Hematopoietic multipotent progenitor cell treated with erythropoietin and hydrocortisone succinate and interleukin-3 and kit ligand, for 6 days (in vitro differentiated cells): Measurements from ENCODE around the gene PPFIBP2.

Experiments used
- DNase-seq: peaks from one replicate; pipeline ENCODE4 v3.0.0-alpha.2; 2015

PPFIBP2 gene

DNA sequence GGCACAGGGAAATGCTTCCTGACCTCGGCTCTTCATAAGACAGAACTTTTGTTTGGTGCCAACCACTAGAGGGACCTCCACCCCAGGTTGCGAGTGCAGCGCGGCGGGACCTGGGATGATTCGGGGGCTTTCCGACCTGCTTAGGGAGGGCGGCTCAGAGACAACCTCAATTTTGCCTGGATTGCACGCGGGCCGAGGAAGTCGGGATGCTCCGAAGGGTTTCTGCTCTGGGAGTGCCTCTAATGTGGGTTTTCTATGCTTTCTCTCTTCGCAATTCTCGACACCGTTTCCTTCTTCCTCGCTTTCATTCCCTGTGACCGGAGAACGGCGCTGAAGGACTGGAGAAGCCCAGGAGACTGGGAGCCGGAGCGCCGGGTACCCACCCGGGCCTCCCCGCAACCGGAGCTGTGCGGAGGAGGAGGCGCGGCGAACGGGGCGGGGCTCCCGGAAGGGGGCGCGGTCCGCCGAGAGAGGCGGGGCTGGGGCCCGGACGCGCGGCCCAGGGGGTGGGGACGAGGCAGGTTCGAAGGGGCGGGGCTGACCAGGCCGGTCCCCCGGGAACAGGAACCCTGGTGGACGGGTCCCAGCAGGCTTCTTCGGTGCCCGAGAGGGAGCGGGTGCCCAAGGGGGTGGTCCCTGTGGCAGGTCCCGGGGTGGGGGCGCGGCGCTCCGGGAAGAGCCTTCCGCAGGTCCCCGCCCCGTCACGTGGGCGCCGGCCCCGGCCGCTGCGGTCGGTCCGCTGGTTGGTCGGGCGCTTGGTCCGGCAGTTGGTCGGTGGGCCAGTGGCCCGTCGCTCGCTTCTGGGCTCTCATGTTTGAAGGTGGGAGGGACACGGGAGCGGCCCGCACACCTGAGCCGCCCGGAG is at the start of gene PPFIBP2:
PPFIBP2 (plus strand) TSS at position 766 of the 865 bp plus-strand sequence. CDS start 35,477 bp downstream, outside the sequence.
- peak; percentile 79 for DNase-seq

DNA sequence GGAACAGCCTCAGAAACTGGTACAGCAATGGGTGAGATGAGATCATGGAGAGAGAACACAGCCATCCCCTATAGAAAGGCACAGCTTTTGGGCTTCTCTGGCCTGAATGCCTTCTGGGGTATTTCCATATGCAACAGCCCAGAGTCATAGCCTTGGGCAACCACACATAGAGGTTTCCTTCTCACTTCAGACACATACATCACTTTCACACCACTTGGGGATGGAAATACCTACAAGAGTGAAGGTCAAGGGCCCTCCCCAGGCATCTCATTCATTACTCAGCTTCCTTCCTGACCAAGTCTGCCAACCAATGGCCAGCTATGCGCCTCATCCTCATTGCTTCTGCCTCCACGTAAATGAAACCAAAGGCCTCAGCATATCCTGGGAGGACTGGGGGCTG is 46.1 kb upstream of the PPFIBP2 start:
- no peak for DNase-seq

DNA sequence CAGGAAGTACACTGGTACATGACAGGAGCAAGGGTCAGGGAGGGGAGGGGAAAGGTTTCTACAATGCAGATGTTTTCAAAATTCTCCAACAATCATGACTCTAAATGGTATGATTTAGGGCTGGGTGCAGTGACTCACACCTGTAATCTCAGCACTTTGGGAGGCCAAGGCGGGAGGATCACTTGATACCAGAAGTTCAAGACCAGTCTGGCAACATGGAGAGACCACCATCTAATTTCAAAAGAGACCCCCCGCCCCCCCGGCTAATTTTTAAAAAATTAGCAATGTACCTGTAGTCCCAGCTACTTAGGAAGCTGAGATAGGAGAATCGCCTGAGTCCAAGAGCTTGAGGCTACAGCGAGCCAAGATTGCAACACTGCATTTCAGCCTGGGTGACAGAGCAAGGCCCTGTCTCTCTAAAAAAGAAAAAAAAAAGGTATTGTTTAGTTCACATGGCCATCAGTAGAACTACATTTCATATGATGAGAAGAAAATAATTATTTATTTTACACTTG is 44.4 kb upstream of the PPFIBP2 start:
- no peak for DNase-seq

DNA sequence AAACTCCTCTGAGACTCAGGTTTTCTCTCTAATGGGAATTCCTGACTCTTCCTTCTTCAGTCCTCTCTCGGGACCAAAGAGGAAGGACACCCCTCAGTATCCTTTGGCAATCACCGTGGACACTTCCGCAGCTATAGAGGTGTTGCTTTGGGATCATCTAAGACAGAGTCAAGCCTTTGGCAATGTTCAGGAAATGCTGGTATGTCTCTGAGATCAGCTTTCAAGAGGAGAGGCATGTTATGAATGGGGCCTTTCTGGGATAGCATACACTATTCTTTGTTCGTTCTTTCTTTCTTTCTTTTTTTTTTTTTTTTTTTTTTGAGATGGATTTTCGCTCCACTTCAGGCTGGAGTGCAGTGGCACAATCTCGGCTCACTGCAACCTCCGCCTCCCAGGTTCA is 42.7 kb upstream of the PPFIBP2 start:
- DNase-seq = no peak

DNA sequence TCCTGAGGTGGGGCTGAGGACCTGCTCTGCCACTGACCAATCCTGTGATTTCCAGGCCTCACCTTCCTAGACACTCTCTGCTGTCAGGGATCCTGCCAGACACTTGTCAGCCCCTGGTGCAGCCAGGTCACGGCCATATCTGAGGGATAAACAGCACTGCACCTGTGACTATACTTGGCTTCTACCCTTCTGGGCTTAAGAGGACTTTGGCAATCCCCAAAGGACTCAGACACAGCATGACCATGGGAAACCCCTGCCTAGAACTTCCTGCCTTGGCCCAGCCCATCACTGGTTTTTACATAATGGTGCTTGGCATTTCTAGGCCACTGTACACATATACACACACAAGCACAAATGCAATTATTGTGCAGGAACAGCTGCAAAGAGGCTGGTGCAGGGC is 40.1 kb upstream of the PPFIBP2 start:
- no peak for DNase-seq

DNA sequence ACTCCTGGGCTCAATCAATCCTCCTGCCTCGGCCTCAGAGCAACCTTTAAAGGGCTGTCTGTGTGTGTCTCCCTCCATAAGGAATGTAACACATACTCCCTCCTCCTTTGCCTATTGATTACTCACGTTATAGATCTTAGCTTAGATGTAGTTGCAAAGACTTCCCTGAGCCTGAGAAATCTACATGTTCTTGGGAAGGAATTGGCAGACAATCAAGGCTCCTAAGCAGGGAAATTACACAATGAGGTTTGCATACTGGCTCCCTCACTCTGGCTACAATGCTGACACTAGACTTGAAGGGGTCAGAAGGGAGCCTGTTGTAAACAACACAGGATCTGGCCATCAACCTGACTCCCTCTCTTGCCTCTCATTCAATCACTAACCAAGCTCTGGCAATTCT is 33.7 kb upstream of the PPFIBP2 start:
- DNase-seq = no peak

DNA sequence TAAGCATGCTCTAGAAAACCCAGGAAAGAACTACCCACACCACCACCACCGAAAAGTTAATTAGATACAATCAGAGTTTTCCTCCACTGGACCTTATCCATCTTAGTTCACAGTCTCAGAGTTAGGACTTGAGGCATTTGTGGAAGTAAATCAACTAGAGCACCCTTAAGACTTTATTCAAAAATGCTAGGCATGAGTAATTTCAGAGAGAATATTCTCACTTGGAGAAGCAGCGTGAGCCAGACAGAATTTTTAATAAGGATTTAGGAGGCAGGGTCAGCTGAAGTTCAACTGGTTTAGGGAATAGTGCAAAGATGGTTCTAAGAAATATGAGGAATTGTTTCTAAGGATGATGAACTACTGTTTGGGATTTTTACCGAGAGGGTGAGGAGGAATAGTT is 29.7 kb upstream of the PPFIBP2 start:
- no peak for DNase-seq

DNA sequence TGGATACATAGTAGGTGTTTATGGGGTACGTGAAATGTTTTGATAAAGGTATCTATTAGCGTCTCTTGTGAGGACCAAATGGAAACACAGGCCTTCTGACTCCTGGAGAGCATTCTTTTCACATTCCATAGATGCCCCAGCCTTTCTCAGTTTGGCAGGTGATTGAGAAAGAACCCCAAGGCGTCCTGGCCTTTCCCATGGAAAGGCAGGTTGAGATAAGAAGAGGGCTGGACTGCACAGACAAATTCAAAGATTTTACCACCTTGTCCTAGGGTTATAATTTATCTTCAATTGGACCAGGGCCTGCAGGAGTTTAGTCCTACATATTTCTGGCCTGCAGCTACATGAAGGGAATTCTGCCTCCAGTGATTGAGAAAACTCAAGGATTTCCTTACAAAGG is 29.2 kb upstream of the PPFIBP2 start:
- DNase-seq = no peak

DNA sequence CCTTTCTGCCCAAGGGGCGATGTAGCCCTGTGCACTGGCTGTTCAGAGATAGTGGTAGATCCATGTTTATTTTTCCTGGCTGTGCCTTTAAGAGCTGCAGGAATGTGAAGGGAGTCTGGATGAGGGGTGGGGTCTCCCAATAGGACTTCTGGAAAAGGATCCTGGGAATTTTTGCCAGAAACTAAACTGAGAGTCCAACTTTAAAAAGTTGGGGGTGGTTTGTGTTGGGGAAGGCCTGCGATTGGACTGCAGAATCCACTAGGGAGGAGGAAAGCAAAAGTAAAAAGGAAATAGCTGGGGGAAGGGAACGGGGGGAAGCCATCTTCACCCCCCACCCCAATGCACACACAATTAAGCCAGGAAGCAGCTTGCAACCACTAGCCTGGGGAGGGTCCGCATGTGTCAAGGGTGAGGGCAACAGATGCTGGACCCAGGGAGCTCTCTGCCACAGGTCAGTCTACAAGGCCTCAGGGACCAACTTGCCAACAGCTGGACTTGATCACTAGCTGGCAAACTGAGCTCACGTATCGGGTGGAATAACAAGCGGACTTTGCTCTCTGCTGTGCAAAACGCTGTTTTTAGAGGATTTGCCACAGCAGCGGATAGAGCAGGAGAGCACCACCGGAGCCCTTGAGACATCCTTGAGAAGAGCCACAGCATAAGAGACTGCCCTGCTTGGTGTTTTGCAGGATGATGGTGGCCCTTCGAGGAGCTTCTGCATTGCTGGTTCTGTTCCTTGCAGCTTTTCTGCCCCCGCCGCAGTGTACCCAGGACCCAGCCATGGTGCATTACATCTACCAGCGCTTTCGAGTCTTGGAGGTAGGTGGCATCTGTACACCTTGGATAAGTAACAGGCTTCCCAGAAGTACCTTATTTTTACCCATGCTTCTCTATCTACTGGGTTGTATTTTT is 28.4 kb upstream of the PPFIBP2 start, which contains the start of gene OLFML1:
OLFML1 (plus strand) TSS at position 321 of the 912 bp plus-strand sequence; CDS start at position 691, 370 bp downstream.
- no peak for DNase-seq

DNA sequence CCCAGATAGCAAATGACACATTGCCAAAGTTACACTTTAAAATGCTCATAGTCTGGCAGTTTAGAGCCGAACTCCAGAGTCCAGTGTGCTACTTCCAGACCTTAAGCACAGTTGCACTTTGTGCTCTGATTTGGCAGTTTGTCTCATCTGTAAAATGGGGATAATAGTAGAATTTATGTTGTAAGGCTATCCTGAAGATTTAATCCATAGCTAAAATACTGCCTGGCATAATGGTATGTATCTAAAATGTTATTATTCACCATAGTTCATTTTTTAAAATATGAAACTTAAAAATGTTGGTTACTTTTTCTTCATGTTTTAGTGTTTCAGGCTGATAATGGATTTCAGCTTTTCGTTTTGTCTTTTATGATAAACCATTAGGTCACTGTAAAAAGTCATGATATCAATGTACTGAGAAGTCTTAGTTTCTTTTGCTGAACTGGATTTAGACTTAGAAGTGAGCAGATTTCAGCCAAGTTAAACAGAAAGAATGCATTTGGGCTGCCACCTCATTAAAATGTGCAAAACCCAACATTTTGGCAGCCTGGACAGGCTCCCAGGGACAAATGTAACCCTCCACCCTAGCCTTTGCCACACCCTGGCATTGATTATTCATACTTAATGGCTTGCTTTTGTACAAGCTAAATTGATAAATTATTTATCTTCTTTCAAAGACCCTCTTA is 27.6 kb upstream of the PPFIBP2 start:
- DNase-seq = no peak

DNA sequence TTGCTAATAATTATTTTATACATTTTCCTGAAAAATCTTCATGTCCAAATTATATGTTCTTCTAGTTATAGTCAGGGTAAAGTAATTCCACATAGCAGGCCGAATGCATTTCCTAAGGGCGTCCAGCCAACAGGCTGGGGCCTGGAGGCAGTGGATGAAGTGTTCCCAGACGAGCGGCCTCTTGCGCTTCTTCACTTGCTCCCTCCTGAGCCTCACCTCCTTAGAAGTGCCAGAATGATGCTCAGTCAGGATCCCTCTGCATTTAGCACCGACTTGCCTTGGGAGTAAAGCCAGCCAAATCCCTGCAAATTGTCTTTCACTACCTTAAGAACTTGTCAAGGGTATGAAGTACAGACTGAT is 27.0 kb upstream of the PPFIBP2 start:
- no peak for DNase-seq

DNA sequence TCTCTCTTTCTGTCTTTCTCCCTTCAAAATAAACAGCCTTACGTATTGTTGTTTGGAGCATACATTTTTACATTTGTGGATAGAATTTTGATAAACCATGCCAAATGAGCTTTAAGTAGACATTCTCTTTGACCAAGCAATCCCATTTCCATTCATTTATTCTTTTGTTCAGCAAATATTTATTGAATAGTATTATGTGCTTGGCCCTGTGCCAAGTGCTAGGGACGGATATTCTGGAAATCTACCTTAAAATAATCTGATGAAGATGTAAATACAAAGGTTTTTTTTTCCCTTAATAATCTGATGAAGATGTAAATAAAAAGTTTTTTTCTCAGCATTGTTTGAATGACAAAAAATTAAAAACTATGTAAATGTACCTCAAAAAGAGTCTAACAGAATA is 26.4 kb upstream of the PPFIBP2 start:
- DNase-seq = no peak

DNA sequence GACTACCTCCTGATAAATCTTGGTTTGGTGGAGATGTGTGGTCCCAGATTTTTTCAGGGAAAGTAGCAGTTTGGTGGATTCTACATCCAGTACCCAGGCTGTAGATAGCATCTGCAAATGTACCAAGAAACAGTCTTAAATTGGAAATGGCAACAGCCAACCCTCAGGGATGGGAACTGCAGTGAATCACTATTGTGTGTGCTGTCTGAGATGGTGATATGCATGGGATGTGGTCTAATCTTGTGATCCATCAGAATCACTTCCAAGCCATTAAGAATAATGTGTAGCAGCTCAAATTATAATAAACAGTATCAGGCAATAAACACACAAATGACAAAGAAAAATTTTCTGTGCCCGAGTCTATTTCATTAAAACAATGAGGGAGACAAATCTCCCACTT is 25.1 kb upstream of the PPFIBP2 start:
- no peak for DNase-seq

DNA sequence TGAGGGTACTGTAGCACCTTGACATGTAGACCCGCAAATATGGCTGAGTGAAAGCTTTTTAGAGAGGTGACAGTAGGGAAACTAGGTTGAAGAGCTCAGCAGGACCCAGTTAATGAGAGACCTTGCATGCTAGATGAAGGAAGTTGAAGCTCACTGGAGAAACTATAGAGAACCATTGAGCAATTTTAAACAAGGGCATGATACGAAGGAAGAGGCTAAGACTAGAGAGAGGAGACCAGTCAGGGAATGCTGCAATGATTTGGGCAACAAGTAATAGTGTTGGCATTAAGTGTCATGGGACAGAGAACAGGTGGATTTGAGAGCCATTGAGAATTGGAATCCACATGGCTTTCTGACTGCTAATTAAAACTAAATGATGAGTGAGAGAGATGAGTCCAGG is 24.4 kb upstream of the PPFIBP2 start:
- no peak for DNase-seq

DNA sequence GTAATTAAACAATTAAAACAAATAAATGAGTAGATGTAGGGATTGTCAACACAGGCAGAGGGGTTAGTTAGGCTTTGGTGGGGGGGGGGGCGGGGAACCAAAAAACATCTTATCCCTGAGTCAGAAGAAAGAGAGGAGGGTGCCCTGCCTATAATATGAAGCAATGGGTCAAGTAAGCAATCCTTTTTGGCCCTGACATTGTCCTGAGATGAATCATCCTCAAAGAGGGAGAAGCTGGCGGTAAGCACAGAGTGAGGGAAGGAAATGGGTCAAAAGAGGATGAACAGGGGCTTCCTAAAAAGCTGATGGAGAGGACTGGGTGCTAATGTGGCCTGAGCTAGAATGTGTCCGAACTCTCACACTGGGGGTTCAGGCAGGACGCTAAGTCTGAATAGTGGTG is 23.7 kb upstream of the PPFIBP2 start:
- DNase-seq = no peak

DNA sequence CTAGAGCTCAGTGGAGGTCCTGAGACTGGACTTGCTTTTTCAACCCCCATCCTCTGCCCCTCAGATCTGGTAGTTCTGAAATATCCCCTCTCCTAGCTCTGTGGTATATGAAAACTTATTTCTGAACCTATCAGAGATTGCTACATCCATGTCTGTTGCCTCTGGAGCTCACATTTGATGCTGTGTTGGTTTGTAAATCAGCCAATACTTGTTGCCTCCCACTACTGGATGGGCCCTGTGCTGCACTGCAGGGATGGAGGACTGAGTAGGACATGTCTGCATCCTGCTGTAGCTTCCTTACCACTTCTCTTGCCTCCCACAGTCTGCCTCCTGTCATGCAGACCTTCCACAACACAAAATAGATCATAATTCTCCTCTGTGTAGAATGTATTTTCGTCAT is 23.3 kb upstream of the PPFIBP2 start:
- DNase-seq = no peak

DNA sequence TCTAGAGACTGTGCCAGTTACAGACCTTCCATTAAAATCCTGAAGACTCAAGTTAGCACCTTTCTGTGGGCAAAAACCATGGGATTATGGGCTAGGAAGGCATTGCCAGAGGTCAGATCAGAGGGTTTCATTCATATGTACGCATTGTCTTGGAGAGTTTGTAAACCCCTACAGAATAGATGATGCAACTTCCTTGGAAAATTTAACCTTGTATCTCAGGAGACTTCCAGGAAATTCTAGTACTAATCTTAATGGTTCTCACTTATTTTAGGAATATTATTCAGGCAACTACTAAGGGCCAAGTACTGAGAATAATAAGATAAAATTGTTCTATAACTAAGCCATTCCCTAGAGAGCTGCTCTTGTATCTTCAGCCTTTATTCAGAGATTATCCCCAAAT is 21.5 kb upstream of the PPFIBP2 start:
- no peak for DNase-seq

DNA sequence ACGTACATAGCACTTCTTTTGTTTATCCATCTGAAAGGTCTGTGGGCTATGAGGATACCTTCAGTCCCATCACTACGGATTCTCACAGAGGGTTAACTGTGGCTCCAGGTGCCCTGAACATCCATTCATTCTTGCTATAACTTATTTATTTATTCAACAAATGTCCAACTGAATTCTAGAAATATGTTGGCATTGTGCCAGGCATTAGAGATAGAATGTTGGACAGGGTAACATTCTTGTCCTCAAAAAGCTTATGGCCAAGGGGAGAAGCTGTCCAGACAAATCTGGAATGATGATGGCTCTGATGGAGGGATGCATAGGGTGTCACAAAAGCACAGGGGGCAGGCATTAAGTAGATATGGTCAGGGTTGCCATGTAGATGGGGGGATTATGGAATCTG is 20.1 kb upstream of the PPFIBP2 start:
- peak; percentile 18 for DNase-seq

DNA sequence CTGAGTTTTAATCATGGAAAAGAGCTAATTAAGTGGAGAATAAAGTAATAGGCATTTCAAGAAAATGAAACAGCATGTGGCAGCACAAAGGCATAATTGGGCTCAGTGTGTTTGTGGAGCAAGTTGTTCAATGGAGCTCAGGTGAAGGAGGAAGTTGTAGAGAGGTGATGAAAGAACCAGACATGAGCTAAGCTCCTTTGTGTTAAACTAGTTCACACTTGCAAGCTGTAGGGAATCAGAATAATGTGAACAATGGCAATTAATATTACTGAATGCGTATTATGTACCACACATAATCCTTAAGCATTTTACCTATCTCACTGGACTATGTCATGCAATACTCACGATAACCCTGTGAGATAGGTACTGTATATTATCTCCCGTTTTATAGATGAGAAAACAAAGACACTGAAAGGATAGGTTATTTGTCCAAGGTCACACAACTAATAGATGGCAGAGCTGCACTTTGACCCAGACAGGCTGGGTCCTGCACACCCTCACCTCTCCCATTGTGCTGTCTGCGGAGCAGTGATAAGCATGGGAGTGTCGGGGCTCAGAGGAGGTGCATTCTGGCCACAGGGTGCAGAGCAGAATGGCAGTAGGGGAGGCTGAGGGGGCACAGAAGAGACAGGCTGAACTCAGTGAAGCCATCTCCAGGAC is 19.6 kb upstream of the PPFIBP2 start:
- DNase-seq = peak; percentile 69

DNA sequence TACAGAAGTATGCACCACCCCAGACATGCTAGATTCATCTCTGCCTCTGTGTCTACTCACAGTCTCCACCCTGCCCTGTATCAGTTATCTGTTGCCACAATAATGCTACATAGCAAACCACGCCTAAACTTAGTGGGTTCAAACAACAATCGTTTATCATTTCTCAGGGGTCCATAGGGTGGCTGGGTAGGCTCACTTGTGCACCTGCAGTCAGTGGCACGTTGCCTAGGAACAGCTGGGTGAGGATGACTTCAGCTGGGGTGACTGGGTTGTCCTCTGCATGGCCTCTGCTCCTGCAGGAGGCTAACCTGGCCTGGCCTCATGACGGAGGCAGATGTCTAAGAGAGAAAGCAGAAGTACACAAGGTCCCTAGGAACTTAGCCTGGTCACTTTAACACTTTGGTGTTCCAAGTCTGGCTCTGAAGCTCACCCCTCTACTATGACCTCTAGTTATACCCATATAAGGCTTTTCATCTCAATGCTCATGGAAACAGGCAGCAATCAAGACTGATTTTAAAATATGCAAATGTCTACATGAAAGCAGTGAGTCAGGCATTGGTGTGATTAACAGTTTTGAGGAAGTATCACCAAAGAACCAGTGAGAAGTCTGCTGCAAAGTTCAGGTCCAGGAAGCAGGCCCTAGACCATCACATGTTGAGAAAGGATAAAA is 17.8 kb upstream of the PPFIBP2 start:
- DNase-seq = peak; percentile 77

DNA sequence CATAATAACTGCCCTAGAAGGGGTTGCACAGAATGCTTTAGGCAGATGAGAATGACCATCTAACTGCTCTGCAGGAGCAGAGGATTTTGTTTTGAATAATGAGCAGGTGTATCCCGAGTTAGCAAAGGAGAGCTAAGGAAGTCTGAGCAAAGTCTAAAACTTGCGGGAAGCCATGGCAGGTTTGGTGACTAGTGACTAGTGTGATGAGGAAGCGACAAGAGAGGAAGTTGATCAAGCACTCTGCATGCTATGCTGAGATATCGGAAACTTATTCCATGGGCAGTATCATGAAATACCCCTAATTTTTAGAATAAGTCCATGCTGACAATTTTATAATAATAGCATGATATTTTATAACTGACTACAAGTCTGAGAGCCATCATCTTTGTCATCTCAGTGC is 15.6 kb upstream of the PPFIBP2 start:
- peak; percentile 15 for DNase-seq

DNA sequence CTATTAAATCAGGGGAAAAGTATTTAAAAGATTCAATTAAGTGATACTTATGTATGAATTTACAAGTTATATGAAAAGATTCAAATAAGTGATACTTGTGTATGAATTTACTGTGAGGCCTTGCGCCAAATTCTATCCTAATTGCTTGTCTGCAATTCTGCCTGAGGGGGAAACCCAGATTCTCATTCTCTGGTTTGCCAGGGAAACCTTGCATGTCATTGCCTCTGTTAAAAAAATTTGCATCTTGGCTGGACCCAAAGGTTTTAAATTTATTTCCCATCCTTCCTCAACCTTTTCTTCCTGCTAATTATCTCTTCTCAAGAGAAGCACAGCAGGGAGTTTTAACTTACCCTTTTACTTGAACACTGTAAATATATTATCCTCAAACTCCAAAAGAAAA is 14.7 kb upstream of the PPFIBP2 start:
- DNase-seq = no peak
